22Rv1 (cell line): ENCODE measurements around the gene AGRP.

Experiments
- ZFX ChIP-seq: fragments of 450-650 bp; IDR thresholded peaks from 2 replicates; pipeline ENCODE4 v1.6.1; 2017; ENCODE audit warnings: antibody characterized with exemption, borderline replicate concordance
- TF ChIP-seq, protein P1 (sequence below): fragments of 450-650 bp; IDR thresholded peaks from 2 replicates; pipeline ENCODE4 v1.5.1; 2017; ENCODE audit warnings: mild to moderate bottlenecking

DNA sequence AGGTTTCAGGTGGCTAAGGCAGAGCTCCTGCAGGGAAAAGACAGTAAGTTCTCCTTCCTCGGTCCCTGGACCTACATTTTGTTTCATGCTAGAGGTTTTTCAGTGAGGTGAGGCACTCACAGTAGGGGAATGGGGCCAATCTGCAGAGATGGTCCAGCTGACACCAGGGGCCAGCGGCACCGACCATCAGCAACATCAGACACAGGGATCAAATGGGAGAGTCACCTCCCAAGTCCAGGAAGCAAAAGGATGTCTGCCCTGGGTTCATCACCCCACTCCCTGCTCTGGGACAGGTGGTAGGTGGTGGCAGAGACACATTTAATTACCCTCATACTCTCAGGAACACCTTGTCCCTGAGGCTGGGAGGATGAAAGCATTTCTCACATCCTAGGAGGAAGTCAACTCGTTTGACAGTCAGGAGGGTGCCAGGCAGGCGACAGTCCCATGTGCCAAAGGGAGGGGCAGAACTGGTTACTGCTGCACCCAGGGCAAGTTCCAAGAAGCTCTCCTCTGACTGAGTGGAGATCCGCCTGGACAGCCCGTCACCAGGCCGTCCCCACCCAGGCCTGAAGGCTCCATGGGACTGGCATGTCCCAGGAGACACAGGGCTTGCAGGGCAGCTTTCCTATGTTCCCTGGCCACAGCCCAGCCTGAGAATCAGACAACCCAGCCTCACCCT lies 21.6 kb downstream of the AGRP start:
- TF ChIP-seq, protein P1, sequence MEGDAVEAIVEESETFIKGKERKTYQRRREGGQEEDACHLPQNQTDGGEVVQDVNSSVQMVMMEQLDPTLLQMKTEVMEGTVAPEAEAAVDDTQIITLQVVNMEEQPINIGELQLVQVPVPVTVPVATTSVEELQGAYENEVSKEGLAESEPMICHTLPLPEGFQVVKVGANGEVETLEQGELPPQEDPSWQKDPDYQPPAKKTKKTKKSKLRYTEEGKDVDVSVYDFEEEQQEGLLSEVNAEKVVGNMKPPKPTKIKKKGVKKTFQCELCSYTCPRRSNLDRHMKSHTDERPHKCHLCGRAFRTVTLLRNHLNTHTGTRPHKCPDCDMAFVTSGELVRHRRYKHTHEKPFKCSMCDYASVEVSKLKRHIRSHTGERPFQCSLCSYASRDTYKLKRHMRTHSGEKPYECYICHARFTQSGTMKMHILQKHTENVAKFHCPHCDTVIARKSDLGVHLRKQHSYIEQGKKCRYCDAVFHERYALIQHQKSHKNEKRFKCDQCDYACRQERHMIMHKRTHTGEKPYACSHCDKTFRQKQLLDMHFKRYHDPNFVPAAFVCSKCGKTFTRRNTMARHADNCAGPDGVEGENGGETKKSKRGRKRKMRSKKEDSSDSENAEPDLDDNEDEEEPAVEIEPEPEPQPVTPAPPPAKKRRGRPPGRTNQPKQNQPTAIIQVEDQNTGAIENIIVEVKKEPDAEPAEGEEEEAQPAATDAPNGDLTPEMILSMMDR: no peak
- TF ChIP-seq ZFX: no peak
